H1 (cell line): ENCODE results near the gene BAIAP2. TPM values are rescaled to one million over a fixed set of nuclear protein-coding genes. Genes with fewer than 3 reads are reported as not detected.

Source experiments
- BCL11A ChIP-seq, 2 experiments: IDR thresholded peaks; one replicate each; pipeline ENCODE4 v1.6.1; 2011; ENCODE audit warnings: low read depth in 2 of 2, low read length in 2 of 2, mild to moderate bottlenecking in 2 of 2
- BRCA1 ChIP-seq: IDR thresholded peaks from 2 replicates; pipeline ENCODE4 v1.6.1; 2012; ENCODE audit warnings: low read depth, low read length, improper control_type of control experiment
- CBX5 ChIP-seq: fragments of 300-800, 300-1000 bp; sonication (generic); IDR thresholded peaks from 2 replicates; pipeline ENCODE4 v1.7.1; 2016; ENCODE audit warnings: antibody characterized with exemption, low read length, low read depth
- CHD7 ChIP-seq: fragments of 300-600 bp; sonication (generic); IDR thresholded peaks from 2 replicates; pipeline ENCODE4 v1.7.1; 2012; ENCODE audit warnings: low read length, moderate library complexity, mild to moderate bottlenecking, inconsistent platforms; ENCODE audit not compliant: insufficient replicate concordance
- EZH2 ChIP-seq: fragments of 200-600 bp; sonication (generic); IDR thresholded peaks from 2 replicates; pipeline ENCODE4 v1.7.1; 2012; ENCODE audit warnings: low read depth, mild to moderate bottlenecking, moderate library complexity, low read length, inconsistent platforms; ENCODE audit not compliant: severe bottlenecking
- MAFK ChIP-seq: IDR thresholded peaks from 2 replicates; pipeline ENCODE4 v1.6.1; 2012; ENCODE audit warnings: low read depth, mild to moderate bottlenecking, improper control_type of control experiment, low read length
- POLR2AphosphoS5 ChIP-seq: IDR thresholded peaks from 2 replicates; pipeline ENCODE4 v1.6.1; 2011; ENCODE audit warnings: low read depth, low read length
- RBBP5 ChIP-seq: IDR thresholded peaks from 2 replicates; pipeline ENCODE4 v1.7.1; 2012; ENCODE audit warnings: low read depth, mild to moderate bottlenecking, inconsistent platforms, low read length, moderate library complexity, borderline replicate concordance
- RFX5 ChIP-seq: IDR thresholded peaks from 2 replicates; pipeline ENCODE4 v1.6.1; 2011; ENCODE audit warnings: low read depth, low read length, improper control_type of control experiment, borderline replicate concordance
- SP4 ChIP-seq: IDR thresholded peaks from 2 replicates; pipeline ENCODE4 v1.6.1; 2012; ENCODE audit warnings: low read length, inconsistent platforms
- SRF ChIP-seq: IDR thresholded peaks from 2 replicates; pipeline ENCODE4 v1.6.1; 2011; ENCODE audit warnings: mild to moderate bottlenecking, low read depth, low read length, moderate library complexity
- polyA plus RNA-seq, 7 experiments: library from polyadenylated mRNA; depleted of rRNA in 3 of 7; stranded (reverse) in 5 of 7; unstranded in 2 of 7; fragments of >200 nt in 5 of 7; fragments of 200-250 nt in 2 of 7; gene quantifications; 1 replicate in 5 of 7; 2 replicates in 1 of 7; 4 replicates in 1 of 7; pipeline versions ENCODE4 v1.2.1 to v1.2.3, GENCODE V29; 2011 to 2013; ENCODE audit warnings: missing spikeins in 2 of 7, mixed read lengths in 2 of 7
- total RNA-seq: library from RNA; stranded (reverse); fragmentation: NEBNext Ultra II Directional; extraction: Animal tissue kit (Norgen Biotek cat#: 25700); gene quantifications from 2 replicates; pipeline ENCODE4 v1.2.1, GENCODE V29; 2021

The BAIAP2 gene
- total and polyA plus RNA-seq, 2 of the 8 experiments (the other 6 are each of a cell fraction or from before 2014, with no cell fraction given), result 10.0 to 22.8 TPM

- TF ChIP-seq CHD7 (no peak), EZH2 (no peak), CBX5 (no peak), RFX5 (no peak), BCL11A (IDR thresholded peaks at IDR 0.05; ENCODE audit: low read depth in 2 of 2, low read length in 2 of 2) (no peak), RBBP5 (no peak), BRCA1 (no peak), MAFK (no peak), SP4 (no peak), SRF (no peak), POLR2AphosphoS5 (no peak)
Observed at GRCh38 chr17:81073967-81074839, 39.3 kb downstream of the BAIAP2 start (continued).
